Fibroblast of lung (primary cell): ENCODE data around the gene FILIP1L. TPM values are rescaled to one million over a fixed set of nuclear protein-coding genes. Genes with fewer than 3 reads are reported as not detected.

ENCODE experiments used
- DNase-seq, 2 donors: peaks; one replicate each; pipeline versions ENCODE4 v3.0.0 to v3.0.0-alpha.2; 2010; ENCODE audit warnings: low read depth in 2 of 2
- H2AFZ ChIP-seq: 2 replicates; pipeline ENCODE4 v1.5.1; 2012; ENCODE audit warnings: low read length, control low read depth, inconsistent platforms
- H3K27ac ChIP-seq: 2 replicates; pipeline ENCODE4 v1.5.1; 2011; ENCODE audit warnings: low read length, control low read depth; ENCODE audit not compliant: insufficient read depth
- H3K27me3 ChIP-seq: 2 replicates; pipeline ENCODE4 v1.5.1; 2011; ENCODE audit warnings: mild to moderate bottlenecking, low read length; ENCODE audit not compliant: control insufficient read depth, insufficient read depth
- H3K36me3 ChIP-seq: 2 replicates; pipeline ENCODE4 v1.5.1; 2011; ENCODE audit warnings: low read length; ENCODE audit not compliant: control insufficient read depth, insufficient read depth
- H3K4me1 ChIP-seq: 2 replicates; pipeline ENCODE4 v1.5.1; 2011; ENCODE audit warnings: low read length; ENCODE audit not compliant: control insufficient read depth, insufficient read depth; ENCODE audit errors: extremely low read depth
- H3K4me2 ChIP-seq: 2 replicates; pipeline ENCODE4 v1.5.1; 2011; ENCODE audit warnings: low read length, control low read depth; ENCODE audit not compliant: insufficient read depth; ENCODE audit errors: extremely low read depth
- H3K4me3 ChIP-seq, 4 experiments: fragments of 200-600 bp in 1 of 4; sonication (generic) in 1 of 4; replicated peaks in 1 of 4; 2 replicates each; pipeline ENCODE4 v1.5.1; 2011 to 2016; ENCODE audit warnings: low read length in 4 of 4, low read depth in 3 of 4, mild to moderate bottlenecking in 3 of 4, control low read depth in 2 of 4, inconsistent platforms in 1 of 4, mixed read lengths in 1 of 4; ENCODE audit not compliant: insufficient read depth in 1 of 4; ENCODE audit errors: control extremely low read depth in 1 of 4
- H3K79me2 ChIP-seq: 2 replicates; pipeline ENCODE4 v1.5.1; 2012; ENCODE audit warnings: mild to moderate bottlenecking, low read length, inconsistent platforms; ENCODE audit not compliant: control insufficient read depth, insufficient read depth
- H3K9ac ChIP-seq: 2 replicates; pipeline ENCODE4 v1.5.1; 2011; ENCODE audit warnings: mild to moderate bottlenecking, low read length, control low read depth; ENCODE audit not compliant: insufficient read depth
- H3K9me3 ChIP-seq: 2 replicates; pipeline ENCODE4 v1.5.1; 2012; ENCODE audit warnings: low read depth, low read length; ENCODE audit not compliant: control insufficient read depth, insufficient read depth
- H4K20me1 ChIP-seq: 2 replicates; pipeline ENCODE4 v1.5.1; 2011; ENCODE audit warnings: low read length; ENCODE audit not compliant: control insufficient read depth, insufficient read depth; ENCODE audit errors: extremely low read depth
- CTCF ChIP-seq, 2 donors: IDR thresholded peaks in 1 of 2; conservative IDR thresholded peaks in 1 of 2; 1 replicate in 1 of 2; 2 replicates in 1 of 2; pipeline ENCODE4 v1.5.1; 2011 to 2012; ENCODE audit warnings: low read length in 2 of 2, control low read depth in 1 of 2, inconsistent platforms in 1 of 2, low read depth in 1 of 2, mild to moderate bottlenecking in 1 of 2
- EZH2 ChIP-seq: IDR thresholded peaks from 2 replicates; pipeline ENCODE4 v1.5.1; 2012; ENCODE audit warnings: low read length, control low read depth, mild to moderate bottlenecking; ENCODE audit errors: missing control alignments
- polyA plus RNA-seq, 2 donors: library from polyadenylated mRNA; depleted of rRNA in 1 of 2; stranded (reverse) in 1 of 2; unstranded in 1 of 2; fragments of >200 nt; gene quantifications; 2 replicates each; pipeline ENCODE4 v1.2.1, GENCODE V29; 2011 to 2012; ENCODE audit warnings: missing spikeins in 1 of 2
- total RNA-seq: library from RNA; depleted of rRNA; stranded (reverse); fragments of >200 nt; gene quantifications from 2 replicates; pipeline ENCODE4 v1.2.1, GENCODE V29; 2014

FILIP1L gene
- total and polyA plus RNA-seq, 2 donors (not counting 1 experiment from before 2014, with no cell fraction given): 92.8 to 126 TPM

- H3K4me3 ChIP-seq: no peak overlapping the region
- H3K79me2 ChIP-seq: peaks cover 30% of the 10 kb centered on the region
- DNase-seq: peak; percentile 74 to 95
- no peaks in the 10 kb centered on the region for H3K4me1 ChIP-seq
- H3K36me3 ChIP-seq: no peaks in the 10 kb centered on the region
- no peaks in the 10 kb centered on the region for H3K27me3 ChIP-seq
- no peak overlapping the region for H3K27ac ChIP-seq
- no peaks in the 10 kb centered on the region for H3K9me3 ChIP-seq
- H3K4me2 ChIP-seq: no peak overlapping the region
- H3K9ac ChIP-seq: no peak overlapping the region
- no peak for TF ChIP-seq EZH2
- TF ChIP-seq CTCF (conservative IDR thresholded peaks at IDR 0.05 in 1 of 2, IDR thresholded peaks at IDR 0.05 in 1 of 2; ENCODE audit: low read depth in 1 of 2, low read length in 2 of 2): no peak
- H2AFZ ChIP-seq: no peak overlapping the region
- H4K20me1 ChIP-seq: no peaks in the 10 kb centered on the region
Observed at GRCh38 chr3:99878005-99878404, 236.3 kb downstream of the FILIP1L start.

GRCh38 chr3:99877031-99877579 is 237.2 kb downstream of the FILIP1L start:
- Histone ChIP-seq H3K36me3 (peaks cover under 1% of the 10 kb centered on the region), H2AFZ (no peak overlapping the region), H3K27me3 (no peaks in the 10 kb centered on the region), H3K27ac (peak overlapping the region; percentile 95), H3K4me3 (peak overlapping the region in 3 of 4 experiments; percentile 46 to 93 (median 89)), H4K20me1 (no peaks in the 10 kb centered on the region), H3K9me3 (no peaks in the 10 kb centered on the region), H3K9ac (no peak overlapping the region), H3K4me2 (peak overlapping the region; percentile 90), H3K79me2 (peaks cover 39% of the 10 kb centered on the region), H3K4me1 (peaks cover 3% of the 10 kb centered on the region)
- TF ChIP-seq CTCF (conservative IDR thresholded peaks at IDR 0.05 in 1 of 2, IDR thresholded peaks at IDR 0.05 in 1 of 2; ENCODE audit: low read depth in 1 of 2, low read length in 2 of 2) (no peak), EZH2 (no peak)
- no peak for DNase-seq

GRCh38 chr3:99875929-99876841 is 238.1 kb downstream of the FILIP1L start:
- TF ChIP-seq EZH2 (no peak), CTCF (conservative IDR thresholded peaks at IDR 0.05 in 1 of 2, IDR thresholded peaks at IDR 0.05 in 1 of 2; ENCODE audit: low read depth in 1 of 2, low read length in 2 of 2) (no peak)
- peak; percentile 78 to 79 for DNase-seq
- H3K27ac ChIP-seq: peak overlapping the region; percentile 95
- no peaks in the 10 kb centered on the region for H3K27me3 ChIP-seq
- H3K9ac ChIP-seq: peak overlapping the region; percentile 96
- H3K79me2 ChIP-seq: peaks cover 49% of the 10 kb centered on the region
- no peak overlapping the region for H2AFZ ChIP-seq
- no peaks in the 10 kb centered on the region for H3K9me3 ChIP-seq
- peaks cover 3% of the 10 kb centered on the region for H3K36me3 ChIP-seq
- H3K4me2 ChIP-seq: peak overlapping the region; percentile 90
- H3K4me1 ChIP-seq: peaks cover 9% of the 10 kb centered on the region
- no peaks in the 10 kb centered on the region for H4K20me1 ChIP-seq
- H3K4me3 ChIP-seq: peak overlapping the region; percentile 75 to 96 (median 91)
